ENCODE measurements around the gene SECTM1.
A peak's percentile ranks its signal among the peaks of the same experiment; 100 is the strongest.
"Not testable (repeated sequence)": the region's sequence is repeated elsewhere in the genome, so short reads cannot be mapped to it uniquely, and the experiment has no call there.

Gene SECTM1

DNA sequence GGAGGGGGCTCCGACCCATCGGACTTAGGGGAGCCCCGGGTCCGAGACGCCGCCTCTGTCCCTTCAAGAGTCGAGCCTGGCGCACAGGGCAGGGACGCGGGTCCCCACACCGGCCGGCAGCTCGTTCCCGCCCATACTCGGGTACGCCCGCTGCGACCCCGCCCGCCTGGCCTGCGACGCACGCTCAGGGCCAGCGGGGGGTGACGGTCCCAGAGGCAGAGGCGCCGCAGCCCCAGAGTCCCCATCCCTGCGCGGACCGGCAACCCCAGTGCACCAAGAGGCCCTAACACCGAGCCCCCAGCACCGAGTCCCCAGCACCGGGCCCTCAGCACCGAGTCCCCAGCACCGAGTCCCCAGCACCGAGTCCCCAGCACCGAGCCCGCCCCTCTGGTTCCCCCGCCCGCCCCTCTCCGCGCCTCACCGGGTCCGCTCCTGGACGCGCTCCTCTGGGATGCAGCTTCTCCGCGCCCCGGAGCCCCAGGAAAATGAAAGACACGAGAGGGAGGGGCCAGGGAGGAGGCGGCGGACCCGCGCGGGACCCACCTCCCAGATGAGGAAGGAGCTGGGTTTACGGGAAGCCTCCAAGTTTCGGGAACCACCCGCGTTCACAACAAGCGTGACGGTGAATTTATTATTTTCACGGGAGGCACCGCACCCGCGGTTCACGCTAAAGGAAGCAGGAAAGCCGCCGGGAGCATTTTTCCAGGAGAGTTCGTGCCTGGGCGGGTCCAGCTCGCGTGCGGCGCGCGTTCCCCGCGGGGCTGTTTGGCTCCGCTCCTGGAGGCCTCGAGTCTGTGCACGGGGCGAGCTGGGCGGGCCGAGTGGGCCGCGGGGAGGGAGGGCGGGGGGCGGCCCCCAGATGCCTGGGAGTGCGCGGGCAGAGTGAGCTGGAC, at the start of gene SECTM1:
Gene SECTM1 (minus strand): TSS at position 488 of the 893 bp plus-strand sequence. CDS start 6,526 bp downstream, outside the sequence.
- DNase-seq, result peak; percentile 63

DNA sequence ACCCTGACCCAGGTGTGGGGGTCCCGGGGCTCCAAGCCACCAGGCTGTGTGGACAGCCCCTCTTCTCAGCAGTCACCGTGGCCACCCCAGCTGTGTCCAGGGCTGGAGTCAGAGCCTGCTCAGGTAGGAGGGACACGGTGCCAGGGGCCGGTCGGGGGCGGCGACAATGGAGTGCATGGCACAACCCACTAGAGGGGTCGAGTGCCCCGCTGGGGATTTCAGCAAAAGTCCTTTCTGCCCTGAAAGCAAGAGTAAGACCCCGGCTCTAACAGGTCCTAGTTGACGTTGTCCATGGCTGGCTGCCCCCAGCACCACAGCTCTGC, 49.3 kb upstream of the SECTM1 start:
- no peak for DNase-seq

DNA sequence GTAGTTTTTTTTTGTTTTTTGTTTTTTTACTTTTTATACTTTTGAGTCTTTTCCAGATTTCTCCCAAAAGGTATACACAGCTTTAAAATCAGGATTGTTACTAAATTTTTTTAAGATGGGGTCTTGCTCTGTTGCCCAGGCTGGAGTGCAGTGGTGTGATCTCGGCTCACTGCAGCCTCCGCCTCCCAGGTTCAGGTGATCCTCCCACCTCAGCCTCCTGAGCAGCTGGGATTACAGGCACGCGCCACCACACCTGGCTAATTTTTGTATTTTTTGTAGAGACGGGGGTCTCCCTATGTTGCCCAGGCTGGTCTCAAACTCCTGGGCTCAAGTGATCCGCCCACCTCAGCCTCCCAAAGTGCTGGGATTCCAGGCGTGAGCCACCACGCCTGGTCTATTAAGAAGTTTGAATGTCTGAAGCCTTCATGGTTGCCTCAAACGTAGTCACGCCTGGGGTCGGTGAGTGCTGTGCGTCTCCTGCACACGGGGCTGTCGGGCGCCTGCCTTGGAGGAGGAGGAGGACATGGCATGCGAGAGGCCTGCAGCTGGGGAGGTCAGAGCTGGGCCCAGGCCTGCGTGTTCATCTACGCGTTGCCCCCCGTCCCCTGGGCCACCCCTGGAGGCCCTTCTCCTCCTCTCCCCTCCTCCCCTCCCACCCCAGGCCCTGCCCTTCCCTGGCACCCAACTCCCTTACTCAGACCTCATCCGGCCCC, 48.8 kb upstream of the SECTM1 start:
- DNase-seq, result not testable (repeated sequence)

- not testable (repeated sequence) for DNase-seq
Observed at GRCh38 chr17:82381703-82382009, 48.1 kb upstream of the SECTM1 start.

GRCh38 chr17:82380860-82381702, 47.5 kb upstream of the SECTM1 start:
- peak; percentile 40 for DNase-seq

- no peak for DNase-seq
Observed at GRCh38 chr17:82378741-82379021, 45.1 kb upstream of the SECTM1 start.

DNA sequence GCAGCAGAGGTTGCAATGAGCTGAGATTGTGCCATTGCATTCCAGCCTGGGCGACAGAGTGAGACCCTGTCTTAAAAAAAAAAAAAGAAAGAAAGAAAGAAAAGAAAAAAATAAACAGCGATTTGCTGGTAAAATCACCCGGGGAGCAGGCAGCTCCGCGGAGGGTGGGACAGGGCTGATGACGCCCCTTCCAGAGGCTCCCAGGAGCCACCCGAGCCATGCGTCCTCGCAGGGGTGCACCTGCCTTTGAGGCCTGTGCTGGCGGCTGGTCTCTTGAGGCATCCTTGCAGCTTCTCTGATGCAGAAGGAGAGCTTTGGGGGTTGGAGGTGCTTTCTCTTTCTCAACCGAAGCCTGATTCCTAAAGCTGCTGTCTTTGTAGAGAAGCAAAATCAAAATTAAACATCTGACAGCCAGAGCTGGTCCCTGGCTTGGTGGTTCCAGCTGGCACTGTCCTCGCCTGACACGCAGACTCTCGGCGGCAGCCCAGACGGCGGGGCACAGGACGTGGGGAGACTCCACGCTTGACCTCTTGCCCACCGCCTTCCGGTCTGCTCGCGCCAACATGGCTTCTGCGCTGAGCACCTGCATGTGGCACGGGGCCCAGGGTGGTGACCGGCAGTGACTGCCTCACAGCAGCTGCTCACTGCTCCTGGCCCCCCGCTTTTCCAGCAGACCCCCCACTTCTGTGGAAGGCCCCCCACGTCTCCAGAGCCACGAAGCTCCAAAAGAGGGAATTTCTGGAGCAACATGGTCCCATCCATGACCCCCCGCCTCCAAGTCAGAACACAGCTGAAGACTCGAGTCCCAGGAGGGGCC, 44.6 kb upstream of the SECTM1 start:
- DNase-seq, result no peak

DNA sequence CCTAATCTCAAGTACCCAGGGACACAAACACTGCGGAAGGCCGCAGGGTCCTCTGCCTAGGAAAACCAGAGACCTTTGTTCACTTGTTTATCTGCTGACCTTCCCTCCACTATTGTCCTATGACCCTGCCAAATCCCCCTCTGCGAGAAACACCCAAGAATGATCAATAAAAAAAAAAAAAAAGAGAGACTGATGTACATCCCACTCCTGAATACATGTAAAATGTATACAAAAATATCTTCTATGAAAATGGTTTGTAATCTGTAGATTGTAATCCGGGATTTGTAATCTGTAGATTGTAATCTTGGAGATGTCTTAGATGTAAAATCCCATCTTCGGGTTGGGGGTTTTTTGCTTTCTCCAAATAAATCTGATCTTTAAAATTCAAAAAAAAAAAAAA, 43.7 kb upstream of the SECTM1 start:
- not testable (repeated sequence) for DNase-seq

- DNase-seq, result no peak
Observed at GRCh38 chr17:82376042-82376730, 42.6 kb upstream of the SECTM1 start.

GRCh38 chr17:82375359-82376041, 41.9 kb upstream of the SECTM1 start:
- no peak for DNase-seq

DNA sequence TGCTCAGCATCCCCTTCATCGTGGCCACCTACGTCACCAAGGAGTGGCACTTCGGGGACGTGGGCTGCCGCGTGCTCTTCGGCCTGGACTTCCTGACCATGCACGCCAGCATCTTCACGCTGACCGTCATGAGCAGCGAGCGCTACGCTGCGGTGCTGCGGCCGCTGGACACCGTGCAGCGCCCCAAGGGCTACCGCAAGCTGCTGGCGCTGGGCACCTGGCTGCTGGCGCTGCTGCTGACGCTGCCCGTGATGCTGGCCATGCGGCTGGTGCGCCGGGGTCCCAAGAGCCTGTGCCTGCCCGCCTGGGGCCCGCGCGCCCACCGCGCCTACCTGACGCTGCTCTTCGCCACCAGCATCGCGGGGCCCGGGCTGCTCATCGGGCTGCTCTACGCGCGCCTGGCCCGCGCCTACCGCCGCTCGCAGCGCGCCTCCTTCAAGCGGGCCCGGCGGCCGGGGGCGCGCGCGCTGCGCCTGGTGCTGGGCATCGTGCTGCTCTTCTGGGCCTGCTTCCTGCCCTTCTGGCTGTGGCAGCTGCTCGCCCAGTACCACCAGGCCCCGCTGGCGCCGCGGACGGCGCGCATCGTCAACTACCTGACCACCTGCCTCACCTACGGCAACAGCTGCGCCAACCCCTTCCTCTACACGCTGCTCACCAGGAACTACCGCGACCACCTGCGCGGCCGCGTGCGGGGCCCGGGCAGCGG, 41.2 kb upstream of the SECTM1 start:
- no peak for DNase-seq

GRCh38 chr17:82373731-82374625, 40.4 kb upstream of the SECTM1 start:
- DNase-seq, result no peak

- DNase-seq, result not testable (repeated sequence)
Observed at GRCh38 chr17:82373072-82373452, 39.5 kb upstream of the SECTM1 start.

DNA sequence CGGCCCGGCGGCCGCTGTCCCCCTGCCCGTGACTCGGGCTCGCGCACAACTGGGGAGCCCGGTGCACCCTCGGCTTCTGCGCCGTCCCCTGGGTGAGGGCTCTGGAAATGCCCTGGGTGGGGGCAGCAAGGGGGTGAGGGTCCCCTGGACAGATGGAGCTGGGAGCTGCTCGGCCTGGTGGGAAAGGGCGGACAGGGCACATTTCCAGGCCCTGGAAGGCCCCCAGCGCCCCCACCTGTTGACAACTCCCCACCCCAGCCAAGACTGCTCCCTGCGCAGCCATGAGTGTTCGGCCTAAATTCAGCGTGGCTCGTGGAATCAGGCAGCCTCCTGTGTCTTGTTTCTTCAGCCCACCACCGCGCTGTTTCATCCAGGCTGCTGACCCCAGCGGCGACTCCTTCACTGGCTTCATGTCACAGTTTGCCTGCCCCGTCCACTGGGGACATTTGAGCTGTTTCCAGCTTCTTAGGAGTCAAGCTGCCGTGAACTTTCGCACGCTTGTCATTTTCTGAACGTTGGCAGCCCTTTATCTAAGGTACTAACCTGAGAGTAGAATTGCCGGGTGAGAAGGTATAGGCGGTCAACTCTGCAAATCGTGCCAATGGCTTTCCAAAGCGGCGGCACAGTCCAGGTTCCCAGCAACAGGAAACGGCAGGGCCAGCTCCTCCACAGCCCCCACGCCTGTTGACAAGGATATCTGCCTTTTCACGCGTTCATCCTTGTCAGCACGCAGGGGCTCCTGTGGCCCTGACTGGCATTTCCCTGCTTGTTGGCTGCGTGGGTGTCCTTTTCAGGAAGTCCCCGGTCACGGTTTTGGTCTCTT, 38.9 kb upstream of the SECTM1 start:
- DNase-seq, result peak; percentile 77

- DNase-seq, result no peak
Observed at GRCh38 chr17:82371333-82372248, 38.0 kb upstream of the SECTM1 start, which contains the start of gene UTS2R. UTS2R (plus strand) TSS chr17:82371765; CDS start chr17:82374325, 2,560 bp downstream.

DNA sequence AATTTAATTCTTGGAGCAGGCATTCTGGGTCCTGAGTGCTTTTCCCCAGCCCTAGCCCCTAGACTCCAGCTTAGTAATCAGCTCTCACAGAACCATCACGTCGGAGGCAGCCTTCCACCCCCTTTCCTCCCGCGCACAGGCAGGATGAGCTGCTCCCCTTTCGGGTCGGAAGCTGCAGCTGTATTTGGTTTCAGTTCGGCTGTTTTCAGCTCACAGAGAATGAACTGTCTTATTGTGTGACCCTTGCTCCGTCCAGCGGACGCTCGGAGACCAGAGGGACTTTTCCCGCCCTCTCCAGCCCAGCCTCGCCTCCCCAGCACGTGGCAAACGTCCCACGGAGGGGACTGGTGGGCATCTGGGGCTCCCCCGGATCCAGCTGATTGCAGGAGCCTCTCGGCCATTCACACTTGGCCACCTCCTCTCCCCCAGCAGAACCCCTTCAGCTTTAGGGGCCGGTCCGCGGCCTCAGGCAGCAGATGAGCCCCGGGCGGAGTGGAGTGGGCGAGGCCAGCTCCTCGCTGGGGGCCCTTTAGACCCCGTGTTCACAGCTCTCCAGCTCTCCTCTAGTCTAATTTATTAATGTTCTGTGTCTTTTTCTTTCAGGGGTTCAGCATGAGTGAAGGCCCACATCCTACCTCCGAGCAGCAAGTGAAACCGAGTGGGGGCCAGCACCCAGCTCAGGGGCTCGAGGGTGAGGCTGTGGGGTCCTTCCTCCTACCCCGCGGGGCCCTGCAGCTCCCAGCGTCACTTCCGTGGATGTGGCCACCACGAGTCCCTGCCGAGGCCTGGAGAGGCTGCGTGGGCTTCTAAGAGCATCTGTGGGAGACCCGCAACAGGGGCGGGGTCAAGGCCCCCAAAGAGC, 37.1 kb upstream of the SECTM1 start:
- peak; percentile 52 for DNase-seq

DNA sequence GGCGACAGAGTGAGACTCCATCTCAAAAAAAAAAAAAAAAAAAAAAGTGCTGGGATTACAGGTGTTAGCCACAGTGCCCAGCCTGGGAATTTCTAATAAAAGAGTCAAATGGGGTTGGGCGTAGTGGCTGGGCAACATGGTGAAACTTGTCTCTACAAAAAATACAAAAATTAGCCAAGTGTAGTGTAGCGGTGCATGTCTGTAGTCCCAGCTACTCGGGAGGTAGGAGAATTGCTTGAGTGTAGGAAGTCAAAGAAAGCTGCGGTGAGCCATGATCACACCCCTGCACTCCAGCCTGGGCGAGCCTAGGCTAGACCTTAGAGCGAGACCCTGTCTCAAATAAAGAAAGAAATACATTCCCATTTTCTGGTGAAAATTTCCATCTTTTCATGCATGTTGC, 35.6 kb upstream of the SECTM1 start:
- DNase-seq, result no peak

All from suppressor macrophage treated with lipopolysaccharide for 4 hours (primary cell).